ENCODE measurements around the gene IMMP2L. TPM values are rescaled to one million over a fixed set of nuclear protein-coding genes. Genes with fewer than 3 reads are reported as not detected.

The IMMP2L gene
- total and polyA plus RNA-seq, 4 donors = 9.2 to 34.7 (median 11.1) TPM

DNA sequence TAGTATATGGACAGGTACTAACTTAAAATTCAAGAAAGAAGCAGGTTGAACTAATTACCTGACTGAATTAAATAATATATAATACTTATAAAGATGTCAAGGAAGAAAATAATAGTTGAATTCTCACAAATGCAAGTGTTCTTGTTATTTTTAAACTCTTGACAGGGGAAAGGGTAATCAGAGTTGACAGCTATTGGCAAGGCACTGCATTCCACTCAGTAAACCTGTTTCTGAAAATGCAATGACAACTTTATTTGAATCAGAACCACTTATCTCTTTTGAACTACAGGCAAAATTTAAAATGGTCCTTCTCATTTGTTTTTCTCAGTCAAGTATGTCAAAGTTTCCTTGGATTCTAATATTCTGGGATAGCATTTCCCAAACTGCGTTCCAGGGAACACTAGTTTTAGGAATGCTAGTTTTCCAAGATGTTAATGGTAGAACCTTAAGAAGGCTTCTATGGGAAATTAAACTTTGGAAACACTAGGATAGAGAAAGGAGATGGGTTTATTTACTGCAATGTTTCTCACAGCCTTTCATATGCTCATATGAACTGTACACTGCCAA, 575.1 kb downstream of the IMMP2L start:
- Histone ChIP-seq H3K27ac (ENCODE audit: low read depth in 1 of 2, low read length in 1 of 2) (no peak overlapping the region), H3K36me3 (ENCODE audit: control insufficient read depth in 4 of 4, insufficient read depth in 4 of 4, low read length in 4 of 4) (no peaks in the 10 kb centered on the region), H3K4me1 (ENCODE audit: control insufficient read depth in 5 of 5, insufficient read depth in 5 of 5, low read length in 5 of 5) (peaks cover 0 to 20% (median 0%) of the 10 kb centered on the region in 5 donors), H3K4me3 (no peak overlapping the region), H3K9me3 (ENCODE audit: control insufficient read depth in 4 of 4, insufficient read depth in 3 of 4, low read length in 3 of 4) (no peaks in the 10 kb centered on the region), H3K27me3 (ENCODE audit: control insufficient read depth in 3 of 3, insufficient read depth in 3 of 3, low read length in 2 of 3) (no peaks in the 10 kb centered on the region), H3K9ac (ENCODE audit: insufficient read depth in 1 of 2, low read length in 2 of 2) (no peak overlapping the region)
- DNase-seq (no peak), ATAC-seq (ENCODE audit: insufficient read depth, low FRiP score) (no peak)
- TF ChIP-seq, protein P1, sequence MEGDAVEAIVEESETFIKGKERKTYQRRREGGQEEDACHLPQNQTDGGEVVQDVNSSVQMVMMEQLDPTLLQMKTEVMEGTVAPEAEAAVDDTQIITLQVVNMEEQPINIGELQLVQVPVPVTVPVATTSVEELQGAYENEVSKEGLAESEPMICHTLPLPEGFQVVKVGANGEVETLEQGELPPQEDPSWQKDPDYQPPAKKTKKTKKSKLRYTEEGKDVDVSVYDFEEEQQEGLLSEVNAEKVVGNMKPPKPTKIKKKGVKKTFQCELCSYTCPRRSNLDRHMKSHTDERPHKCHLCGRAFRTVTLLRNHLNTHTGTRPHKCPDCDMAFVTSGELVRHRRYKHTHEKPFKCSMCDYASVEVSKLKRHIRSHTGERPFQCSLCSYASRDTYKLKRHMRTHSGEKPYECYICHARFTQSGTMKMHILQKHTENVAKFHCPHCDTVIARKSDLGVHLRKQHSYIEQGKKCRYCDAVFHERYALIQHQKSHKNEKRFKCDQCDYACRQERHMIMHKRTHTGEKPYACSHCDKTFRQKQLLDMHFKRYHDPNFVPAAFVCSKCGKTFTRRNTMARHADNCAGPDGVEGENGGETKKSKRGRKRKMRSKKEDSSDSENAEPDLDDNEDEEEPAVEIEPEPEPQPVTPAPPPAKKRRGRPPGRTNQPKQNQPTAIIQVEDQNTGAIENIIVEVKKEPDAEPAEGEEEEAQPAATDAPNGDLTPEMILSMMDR (IDR thresholded peaks at IDR 0.05; ENCODE audit: control extremely low read depth, extremely low read depth) = no peak
- WGBS, 2 donors = 82 to 95% methylated on average over 1 of the region's 1 CpG

DNA sequence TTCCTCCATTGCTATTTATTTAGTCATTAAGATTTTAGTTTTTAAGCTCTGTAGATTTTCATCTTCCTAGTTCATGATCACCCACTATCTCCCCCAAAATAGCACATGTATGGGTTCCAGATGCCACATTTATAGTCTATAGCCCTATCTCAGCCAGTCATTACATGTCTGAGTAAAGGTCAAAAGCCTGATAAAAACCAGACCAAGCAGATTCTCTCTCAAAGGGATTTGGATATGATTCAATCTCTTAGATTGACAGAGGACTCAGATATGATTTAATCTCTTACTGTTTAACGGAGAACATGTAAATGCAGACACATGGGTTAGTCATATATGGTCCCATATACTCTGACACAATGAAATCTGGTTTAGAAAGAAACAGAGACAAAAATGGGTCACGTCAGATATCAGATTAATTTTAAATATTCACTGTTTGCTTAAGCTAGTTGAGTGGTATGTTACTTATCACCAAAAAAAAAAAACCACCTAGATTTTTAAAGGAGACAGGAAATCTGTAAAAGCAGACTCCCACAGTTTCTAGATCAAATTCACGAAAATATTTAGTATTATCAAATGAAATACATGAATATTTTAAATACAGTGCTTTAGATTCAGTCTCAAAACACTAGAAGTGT, 578.4 kb downstream of the IMMP2L start:
- no peak overlapping the region for H3K27ac ChIP-seq (ENCODE audit: low read depth in 1 of 2, low read length in 1 of 2)
- TF ChIP-seq, protein P1 (IDR thresholded peaks at IDR 0.05; ENCODE audit: control extremely low read depth, extremely low read depth) = no peak
- H3K9me3 ChIP-seq (ENCODE audit: control insufficient read depth in 4 of 4, insufficient read depth in 3 of 4, low read length in 3 of 4) = no peaks in the 10 kb centered on the region
- 72 to 82% methylated on average over 3 of the region's 3 CpGs for WGBS, 2 donors
- no peak overlapping the region for H3K4me3 ChIP-seq
- no peak for DNase-seq
- no peak for ATAC-seq (ENCODE audit: insufficient read depth, low FRiP score)
- peaks cover 0 to 10% (median 0%) of the 10 kb centered on the region in 5 donors for H3K4me1 ChIP-seq (ENCODE audit: control insufficient read depth in 5 of 5, insufficient read depth in 5 of 5, low read length in 5 of 5)
- no peaks in the 10 kb centered on the region for H3K27me3 ChIP-seq (ENCODE audit: control insufficient read depth in 3 of 3, insufficient read depth in 3 of 3, low read length in 2 of 3)
- H3K36me3 ChIP-seq (ENCODE audit: control insufficient read depth in 4 of 4, insufficient read depth in 4 of 4, low read length in 4 of 4) = no peaks in the 10 kb centered on the region
- H3K9ac ChIP-seq (ENCODE audit: insufficient read depth in 1 of 2, low read length in 2 of 2) = no peak overlapping the region

DNA sequence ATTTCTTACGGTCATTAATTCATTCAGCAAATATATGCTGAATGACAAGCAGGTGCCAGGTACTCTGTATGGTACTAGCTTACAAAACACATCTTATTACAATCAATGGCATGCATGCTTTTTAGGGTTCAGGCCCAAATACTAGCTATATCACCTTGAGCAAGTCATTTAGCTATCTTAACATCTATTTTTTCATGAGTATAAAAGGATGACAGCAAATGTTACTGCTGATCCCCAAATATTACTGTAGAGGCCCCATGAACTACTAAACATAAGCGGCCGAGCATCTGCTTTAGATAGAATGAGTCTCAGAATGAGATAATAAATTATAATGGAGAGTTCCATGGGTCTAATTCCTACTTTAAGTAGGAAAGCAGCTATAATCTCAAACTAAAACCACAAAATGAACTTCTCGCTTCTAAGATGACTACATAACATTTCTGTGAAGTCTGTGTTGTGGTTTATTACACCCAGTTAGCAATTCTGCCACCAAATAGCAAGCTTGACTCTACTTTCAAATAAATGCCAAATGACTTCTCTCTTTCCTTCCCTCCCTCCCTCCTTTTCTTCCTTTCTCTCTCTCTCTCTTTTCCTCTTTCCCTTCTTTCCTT, 585.1 kb downstream of the IMMP2L start:
- no peak overlapping the region for H3K27ac ChIP-seq (ENCODE audit: low read depth in 1 of 2, low read length in 1 of 2)
- no peaks in the 10 kb centered on the region for H3K27me3 ChIP-seq (ENCODE audit: control insufficient read depth in 3 of 3, insufficient read depth in 3 of 3, low read length in 2 of 3)
- peaks cover 0 to 4% (median 0%) of the 10 kb centered on the region in 5 donors for H3K4me1 ChIP-seq (ENCODE audit: control insufficient read depth in 5 of 5, insufficient read depth in 5 of 5, low read length in 5 of 5)
- DNase-seq (no peak), ATAC-seq (ENCODE audit: insufficient read depth, low FRiP score) (no peak)
- 89 to 90% methylated on average over 4 of the region's 4 CpGs for WGBS, 2 donors
- H3K9ac ChIP-seq (ENCODE audit: insufficient read depth in 1 of 2, low read length in 2 of 2) = no peak overlapping the region
- no peaks in the 10 kb centered on the region for H3K9me3 ChIP-seq (ENCODE audit: control insufficient read depth in 4 of 4, insufficient read depth in 3 of 4, low read length in 3 of 4)
- TF ChIP-seq, protein P1 (IDR thresholded peaks at IDR 0.05; ENCODE audit: control extremely low read depth, extremely low read depth) = no peak
- H3K36me3 ChIP-seq (ENCODE audit: control insufficient read depth in 4 of 4, insufficient read depth in 4 of 4, low read length in 4 of 4) = no peaks in the 10 kb centered on the region
- H3K4me3 ChIP-seq = no peak overlapping the region

All from lung (tissue), 12 donors.